SU-DHL-6 (cell line): Measurements from ENCODE around the gene SLC66A1.

Experiments
- H2AFZ ChIP-seq: fragments of 200-600 bp; sonication (generic); 2 replicates; pipeline ENCODE4 v1.6.1; 2014; ENCODE audit warnings: low read depth, mild to moderate bottlenecking, moderate library complexity, mixed read lengths, antibody characterized with exemption, low read length; ENCODE audit not compliant: severe bottlenecking
- H3F3A ChIP-seq: fragments of 200-600 bp; shearing (Covaris generic); 2 replicates; pipeline ENCODE4 v1.6.0; 2016; ENCODE audit warnings: antibody characterized with exemption, mild to moderate bottlenecking; ENCODE audit not compliant: insufficient read depth
- H3K27ac ChIP-seq: fragments of 200-600 bp; sonication (generic); 2 replicates; pipeline ENCODE4 v1.5.1; 2016; ENCODE audit warnings: low read depth, mild to moderate bottlenecking, low read length, moderate library complexity, mixed read lengths
- H3K27me3 ChIP-seq: fragments of 200-600 bp; sonication (generic), shearing (Covaris generic); 2 replicates; pipeline ENCODE4 v1.6.0; 2014; ENCODE audit warnings: mild to moderate bottlenecking, low read length
- H3K36me3 ChIP-seq: fragments of 200-600 bp; sonication (generic); 2 replicates; pipeline ENCODE4 v1.6.1; 2014; ENCODE audit warnings: mild to moderate bottlenecking, low read length, mixed read lengths
- H3K4me2 ChIP-seq: fragments of 300-600, 200-600 bp; shearing (Covaris generic), sonication (generic); 2 replicates; pipeline ENCODE4 v1.6.0; 2014; ENCODE audit warnings: low read length, low read depth, mild to moderate bottlenecking; ENCODE audit not compliant: poor library complexity, severe bottlenecking
- H3K4me3 ChIP-seq: fragments of 200-600 bp; sonication (generic); 2 replicates; pipeline ENCODE4 v1.5.1; 2014; ENCODE audit warnings: antibody characterized with exemption, low read length, mild to moderate bottlenecking, mixed read lengths; ENCODE audit not compliant: insufficient read depth, poor library complexity, severe bottlenecking
- H3K79me2 ChIP-seq: fragments of 200-600 bp; sonication (generic); 2 replicates; pipeline ENCODE4 v1.6.1; 2014; ENCODE audit warnings: mild to moderate bottlenecking, low read length, moderate library complexity; ENCODE audit not compliant: insufficient read depth
- H3K9ac ChIP-seq: fragments of 200-600 bp; sonication (generic); 2 replicates; pipeline ENCODE4 v1.7.0; 2014; ENCODE audit warnings: mild to moderate bottlenecking, low read length
- H3K9me2 ChIP-seq: fragments of 200-600 bp; sonication (generic); replicated peaks from 2 replicates; pipeline ENCODE4 v1.6.1; 2014; ENCODE audit warnings: low read length; ENCODE audit not compliant: insufficient read depth
- H3K9me3 ChIP-seq: fragments of 200-600 bp; sonication (generic); 2 replicates; pipeline ENCODE4 v1.6.1; 2014; ENCODE audit warnings: low read length, mixed read lengths; ENCODE audit not compliant: insufficient read depth
- H4K20me1 ChIP-seq: fragments of 200-600 bp; sonication (generic); 2 replicates; pipeline ENCODE4 v1.6.1; 2014; ENCODE audit warnings: low read depth, mild to moderate bottlenecking, antibody characterized with exemption, low read length, moderate library complexity, mixed read lengths
- EZH2phosphoT487 ChIP-seq: fragments of 200-600 bp; sonication (generic), shearing (Covaris generic); conservative IDR thresholded peaks from 2 replicates; pipeline ENCODE4 v1.6.1; 2018; ENCODE audit warnings: mild to moderate bottlenecking, antibody characterized with exemption, low read length, moderate library complexity, mixed read lengths
- TF ChIP-seq, protein P1 (sequence below): fragments of 200-600 bp; sonication (generic); IDR thresholded peaks from one replicate; pipeline ENCODE4 v1.5.1; 2017; ENCODE audit warnings: antibody characterized with exemption, mild to moderate bottlenecking, low read length, moderate library complexity; ENCODE audit not compliant: insufficient read depth, poor library complexity, severe bottlenecking

SLC66A1 gene

DNA sequence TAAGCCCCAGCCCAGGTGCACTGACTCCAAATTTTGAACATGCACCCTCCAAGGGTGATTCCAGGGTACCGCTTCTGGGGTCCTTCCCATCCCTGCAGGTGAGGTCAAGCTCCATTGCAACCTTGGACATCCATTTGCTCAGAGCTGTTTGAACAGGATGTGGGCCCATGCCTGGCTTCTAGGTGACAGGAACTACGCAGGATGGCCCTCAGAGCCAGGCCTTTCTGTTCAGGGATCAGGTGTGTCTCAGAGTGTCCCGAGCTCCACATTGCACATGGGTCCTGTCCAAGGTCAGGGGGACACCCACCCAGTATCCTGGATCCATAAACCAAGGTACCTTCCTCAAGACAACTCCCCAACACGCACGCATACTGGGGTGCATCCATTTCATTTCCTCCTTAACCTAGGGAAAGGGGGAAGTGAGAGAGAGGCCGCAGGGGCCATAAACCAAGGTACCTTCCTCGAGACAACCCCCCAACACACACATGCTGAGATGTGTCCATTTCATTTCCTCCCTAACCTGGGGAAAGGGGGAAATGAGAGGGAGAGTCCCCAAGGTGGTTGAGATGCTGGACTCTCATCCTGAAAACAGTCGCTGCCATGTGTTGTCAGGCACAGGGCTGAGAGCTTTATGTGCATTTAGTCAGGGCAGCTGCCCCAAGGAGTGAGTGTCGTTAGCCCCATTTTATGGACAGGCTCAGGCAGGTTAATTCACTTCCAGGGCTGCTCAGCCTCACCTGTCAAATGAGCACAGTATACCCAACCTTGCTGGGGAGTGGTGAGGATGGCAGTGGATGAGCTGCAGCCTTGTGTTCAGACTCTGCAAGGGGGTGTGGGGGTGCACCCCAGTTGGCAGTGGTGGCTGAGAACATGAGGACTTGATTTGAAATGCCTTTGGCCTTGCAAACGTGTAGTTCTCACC is 2.1 kb downstream of the SLC66A1 start:
- TF ChIP-seq, protein P1, sequence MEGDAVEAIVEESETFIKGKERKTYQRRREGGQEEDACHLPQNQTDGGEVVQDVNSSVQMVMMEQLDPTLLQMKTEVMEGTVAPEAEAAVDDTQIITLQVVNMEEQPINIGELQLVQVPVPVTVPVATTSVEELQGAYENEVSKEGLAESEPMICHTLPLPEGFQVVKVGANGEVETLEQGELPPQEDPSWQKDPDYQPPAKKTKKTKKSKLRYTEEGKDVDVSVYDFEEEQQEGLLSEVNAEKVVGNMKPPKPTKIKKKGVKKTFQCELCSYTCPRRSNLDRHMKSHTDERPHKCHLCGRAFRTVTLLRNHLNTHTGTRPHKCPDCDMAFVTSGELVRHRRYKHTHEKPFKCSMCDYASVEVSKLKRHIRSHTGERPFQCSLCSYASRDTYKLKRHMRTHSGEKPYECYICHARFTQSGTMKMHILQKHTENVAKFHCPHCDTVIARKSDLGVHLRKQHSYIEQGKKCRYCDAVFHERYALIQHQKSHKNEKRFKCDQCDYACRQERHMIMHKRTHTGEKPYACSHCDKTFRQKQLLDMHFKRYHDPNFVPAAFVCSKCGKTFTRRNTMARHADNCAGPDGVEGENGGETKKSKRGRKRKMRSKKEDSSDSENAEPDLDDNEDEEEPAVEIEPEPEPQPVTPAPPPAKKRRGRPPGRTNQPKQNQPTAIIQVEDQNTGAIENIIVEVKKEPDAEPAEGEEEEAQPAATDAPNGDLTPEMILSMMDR = no peak
- TF ChIP-seq EZH2phosphoT487 = no peak
- H4K20me1 ChIP-seq = no peaks in the 10 kb centered on the region
- no peak overlapping the region for H3K4me3 ChIP-seq
- no peaks in the 10 kb centered on the region for H3K36me3 ChIP-seq
- H3K9me3 ChIP-seq = no peaks in the 10 kb centered on the region
- peak overlapping the region; percentile 15; the same call in 1 of the 2 replicates for H3K27ac ChIP-seq
- H3K27me3 ChIP-seq = no peaks in the 10 kb centered on the region
- H2AFZ ChIP-seq = no peak overlapping the region
- no peak overlapping the region for H3K4me2 ChIP-seq
- H3F3A ChIP-seq = peaks cover 7% of the 10 kb centered on the region; the same call in 1 of the 2 replicates
- H3K9ac ChIP-seq = no peak overlapping the region
- H3K9me2 ChIP-seq = no peaks in the 10 kb centered on the region
- no peaks in the 10 kb centered on the region for H3K79me2 ChIP-seq

- Histone ChIP-seq H3K27ac (peak overlapping the region; percentile 37), H3K4me2 (peak overlapping the region; percentile 16), H3K4me3 (no peak overlapping the region), H3K79me2 (no peaks in the 10 kb centered on the region), H4K20me1 (no peaks in the 10 kb centered on the region), H3K9ac (peak overlapping the region; percentile 15; the same call in 1 of the 2 replicates), H3K27me3 (no peaks in the 10 kb centered on the region), H3K9me3 (no peaks in the 10 kb centered on the region), H2AFZ (no peak overlapping the region), H3K9me2 (no peaks in the 10 kb centered on the region), H3F3A (peaks cover 7% of the 10 kb centered on the region; the same call in 1 of the 2 replicates), H3K36me3 (no peaks in the 10 kb centered on the region)
- TF ChIP-seq EZH2phosphoT487 = no peak
- TF ChIP-seq, protein P1 = no peak
Observed at GRCh38 chr1:19315378-19316198, 3.5 kb downstream of the SLC66A1 start.

- Histone ChIP-seq H3F3A (peaks cover 7% of the 10 kb centered on the region; the same call in 1 of the 2 replicates), H3K27ac (no peak overlapping the region), H3K27me3 (no peaks in the 10 kb centered on the region), H3K4me2 (no peak overlapping the region), H3K9me2 (no peaks in the 10 kb centered on the region), H4K20me1 (no peaks in the 10 kb centered on the region), H3K4me3 (no peak overlapping the region), H2AFZ (no peak overlapping the region), H3K9me3 (no peaks in the 10 kb centered on the region), H3K36me3 (no peaks in the 10 kb centered on the region), H3K9ac (no peak overlapping the region), H3K79me2 (no peaks in the 10 kb centered on the region)
- TF ChIP-seq EZH2phosphoT487 = no peak
- TF ChIP-seq, protein P1 = no peak
Observed at GRCh38 chr1:19317126-19317910, 5.2 kb downstream of the SLC66A1 start.
